ENCODE data around the gene MLANA. TPM values are rescaled to one million over a fixed set of nuclear protein-coding genes. Genes with fewer than 3 reads are reported as not detected.
"Not testable (repeated sequence)": the region's sequence is repeated elsewhere in the genome, so short reads cannot be mapped to it uniquely, and the experiment has no call there.

MLANA gene
- total and polyA plus RNA-seq, 7 donors, result 0.03 TPM; not detected in 6

DNA sequence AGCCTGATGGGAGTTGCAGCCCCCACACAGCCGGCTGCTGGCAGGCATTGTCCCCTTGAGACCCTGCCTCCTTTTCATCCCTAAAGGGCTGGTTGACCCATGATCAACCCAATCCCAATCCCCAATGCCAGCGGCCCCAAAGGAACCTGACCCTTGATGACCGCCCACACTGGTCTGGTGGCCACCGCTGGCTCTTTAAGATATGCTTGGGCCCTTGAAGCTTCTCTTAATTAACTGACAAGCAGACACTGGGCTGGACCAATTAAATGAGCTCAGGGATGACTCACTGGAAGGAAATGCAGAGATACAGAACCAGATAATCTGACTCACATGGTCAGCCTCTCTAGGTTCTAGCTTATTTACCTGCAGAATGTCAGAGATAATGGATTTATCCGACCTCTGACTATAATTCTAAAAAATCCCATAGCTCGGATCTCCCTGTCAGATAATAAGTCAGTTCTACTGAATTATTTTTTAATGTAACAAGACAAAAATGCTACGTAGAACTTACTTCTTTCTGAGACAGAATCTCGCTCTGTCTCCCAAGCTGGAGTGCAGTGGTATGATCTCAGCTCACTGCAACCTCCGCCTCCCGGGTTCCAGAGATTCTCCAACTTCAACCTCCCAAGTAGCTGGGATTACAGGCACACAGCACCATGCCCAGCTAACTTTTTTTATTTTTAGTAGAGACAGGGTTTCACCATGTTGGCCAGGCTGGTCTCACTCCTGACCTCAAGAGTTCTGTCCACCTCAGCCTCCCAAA lies 11.1 kb upstream of the MLANA start:
- no peaks in the 10 kb centered on the region for H3K9me3 ChIP-seq
- no peak for TF ChIP-seq CTCF (IDR thresholded peaks at IDR 0.05)
- H3K27me3 ChIP-seq (ENCODE audit: insufficient read depth in 3 of 3, low read length in 2 of 3), result no peaks in the 10 kb centered on the region
- peaks cover 0 to 3% of the 10 kb centered on the region in 2 donors for H3K36me3 ChIP-seq (ENCODE audit: insufficient read depth in 1 of 2, low read depth in 1 of 2)
- H3K4me3 ChIP-seq, result no peak overlapping the region
- intact Hi-C loops (cut with DNase I), result loop anchor here (5.0 to 10.0 kb wide), 2 partner anchors 425 to 428 kb away; no protein-coding TSS in a partner anchor
- DNase-seq, result no peak
- H3K27ac ChIP-seq, result no peak overlapping the region
- peak in 1 of 4 donors; percentile 29 for ATAC-seq
- no peaks in the 10 kb centered on the region for H3K4me1 ChIP-seq
- WGBS, 3 donors, result 79 to 88% (median 85%) methylated on average over 10 of the region's 10 CpGs

DNA sequence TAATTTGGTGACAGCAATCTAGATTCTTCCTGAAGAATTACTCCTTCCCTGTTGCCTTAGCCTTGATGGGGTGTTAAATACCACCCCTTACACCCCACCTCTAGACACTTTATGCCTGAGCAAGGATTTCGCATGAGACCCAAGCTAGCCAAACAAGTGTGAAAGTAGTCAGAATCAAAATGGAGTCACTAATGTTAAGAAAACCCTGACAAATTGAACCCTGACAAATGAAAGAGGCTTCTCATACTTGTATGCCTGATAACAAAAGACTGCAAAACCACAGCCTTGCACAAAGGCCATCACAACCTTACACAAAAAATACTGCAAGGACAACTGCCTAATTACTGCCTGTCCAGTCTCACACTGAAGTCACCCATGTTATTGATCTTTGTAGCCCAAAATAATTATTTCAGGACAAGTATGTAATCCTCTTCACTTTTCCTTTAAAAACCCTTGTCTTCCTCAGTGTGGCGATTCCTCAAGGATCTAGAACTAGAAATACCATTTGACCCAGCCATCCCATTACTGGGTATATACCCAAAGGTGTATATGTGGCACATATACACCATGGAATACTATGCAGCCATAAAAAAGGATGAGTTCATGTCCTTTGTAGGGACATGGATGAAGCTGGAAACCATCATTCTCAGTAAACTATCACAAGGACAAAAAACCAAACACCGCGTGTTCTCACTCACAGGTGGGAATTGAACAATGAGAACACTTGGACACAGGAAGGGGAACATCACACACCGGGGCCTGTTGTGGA lies 8.3 kb upstream of the MLANA start:
- H3K4me3 ChIP-seq; H3K36me3 ChIP-seq (ENCODE audit: insufficient read depth in 1 of 2, low read depth in 1 of 2); H3K4me1 ChIP-seq; H3K9me3 ChIP-seq; H3K27ac ChIP-seq; H3K27me3 ChIP-seq (ENCODE audit: insufficient read depth in 3 of 3, low read length in 2 of 3); ATAC-seq; DNase-seq: not testable (repeated sequence)
- intact Hi-C loops (cut with DNase I), result loop anchor here (5.0 to 10.0 kb wide), 2 partner anchors 422 to 425 kb away; no protein-coding TSS in a partner anchor
- 88 to 99% (median 89%) methylated on average over 3 to 5 of the region's 5 CpGs for WGBS, 3 donors

GRCh38 chr9:5884191-5884590 lies 6.5 kb upstream of the MLANA start:
- ATAC-seq (no peak), DNase-seq (no peak)
- Histone ChIP-seq H3K4me1 (no peaks in the 10 kb centered on the region), H3K27me3 (ENCODE audit: insufficient read depth in 3 of 3, low read length in 2 of 3) (no peaks in the 10 kb centered on the region), H3K36me3 (ENCODE audit: insufficient read depth in 1 of 2, low read depth in 1 of 2) (no peaks in the 10 kb centered on the region), H3K27ac (no peak overlapping the region), H3K4me3 (no peak overlapping the region), H3K9me3 (no peaks in the 10 kb centered on the region)
- no peak for TF ChIP-seq CTCF (IDR thresholded peaks at IDR 0.05)
- 73 to 75% (median 73%) methylated on average over 9 of the region's 9 CpGs for WGBS, 3 donors
- intact Hi-C loops (cut with DNase I), result loop anchor here (5.0 to 10.0 kb wide), 2 partner anchors 421 to 423 kb away; no protein-coding TSS in a partner anchor

DNA sequence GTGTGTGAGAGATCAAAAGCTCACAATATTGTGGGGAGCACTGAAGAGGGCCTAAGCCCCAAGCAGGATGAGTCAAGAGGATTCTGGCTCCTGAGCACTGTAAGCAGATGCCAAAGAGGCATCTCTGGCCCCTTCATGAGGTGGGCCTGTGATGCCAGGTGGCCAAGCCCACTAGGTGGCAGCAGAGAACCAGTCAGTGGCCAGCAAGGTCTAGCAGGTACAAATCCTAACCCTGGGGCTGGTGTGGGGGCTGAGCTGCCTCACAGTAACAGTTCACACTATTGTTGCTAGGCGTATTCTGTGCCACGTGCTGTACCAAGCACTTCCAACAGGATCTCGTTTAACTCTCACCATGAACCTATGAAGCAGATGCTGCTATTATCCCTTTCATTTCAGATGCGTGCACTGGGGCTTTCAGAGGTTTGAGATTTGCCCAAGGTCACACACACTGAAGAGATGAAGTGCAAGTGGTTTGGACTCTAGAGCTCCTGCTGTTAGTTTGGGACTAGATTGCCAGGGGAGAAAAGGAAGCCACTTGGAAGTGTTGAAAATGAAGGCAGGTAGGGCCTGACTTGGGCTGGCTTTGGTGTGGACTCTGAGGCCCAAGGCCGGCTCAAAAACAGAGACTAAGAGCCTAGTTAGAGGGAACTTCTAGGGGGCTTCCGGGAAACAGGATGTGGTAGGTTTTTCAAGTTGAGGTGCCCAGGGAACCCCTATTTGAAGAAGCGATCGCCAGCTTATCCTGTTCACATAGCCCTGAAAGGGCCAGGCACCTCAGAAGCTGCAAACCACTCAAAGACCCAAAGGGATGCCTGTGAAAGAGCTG lies 4.4 kb upstream of the MLANA start:
- intact Hi-C loops (cut with DNase I), result loop anchor here (2.0 to 10.0 kb wide), 3 partner anchors 164 to 418 kb away; no protein-coding TSS in a partner anchor
- Histone ChIP-seq H3K36me3 (ENCODE audit: insufficient read depth in 1 of 2, low read depth in 1 of 2) (no peaks in the 10 kb centered on the region), H3K27me3 (ENCODE audit: insufficient read depth in 3 of 3, low read length in 2 of 3) (no peaks in the 10 kb centered on the region), H3K4me1 (no peaks in the 10 kb centered on the region), H3K27ac (no peak overlapping the region), H3K4me3 (no peak overlapping the region), H3K9me3 (no peaks in the 10 kb centered on the region)
- peak; percentile 64 to 83 for DNase-seq
- peak; percentile 78 to 96 (median 88) for ATAC-seq
- WGBS, 3 donors, result 59 to 66% (median 62%) methylated on average over 8 of the region's 8 CpGs
- peak; percentile 88 for TF ChIP-seq CTCF (IDR thresholded peaks at IDR 0.05)
